Retinal pigment epithelial cell (primary cell): ENCODE measurements around the gene SLC12A3.

Experiments
- DNase-seq: peaks from one replicate; pipeline ENCODE4 v3.0.0-alpha.2; 2010; ENCODE audit warnings: low read depth
- H3K4me3 ChIP-seq: 2 replicates; pipeline ENCODE4 v1.5.1; 2011; ENCODE audit warnings: mild to moderate bottlenecking, low read length, control low read depth, moderate library complexity
- CTCF ChIP-seq: conservative IDR thresholded peaks from 2 replicates; pipeline ENCODE4 v1.5.1; 2011; ENCODE audit warnings: low read depth, low read length, control low read depth, inconsistent platforms

SLC12A3 gene

GRCh38 chr16:56943761-56944375, 78.9 kb downstream of the SLC12A3 start:
- H3K4me3 ChIP-seq: no peak overlapping the region
- no peak for DNase-seq
- no peak for TF ChIP-seq CTCF

GRCh38 chr16:56944954-56945839, 80.2 kb downstream of the SLC12A3 start:
- H3K4me3 ChIP-seq: no peak overlapping the region
- TF ChIP-seq CTCF: no peak
- DNase-seq: no peak

GRCh38 chr16:56945847-56946527, 81.0 kb downstream of the SLC12A3 start:
- no peak for TF ChIP-seq CTCF
- DNase-seq: no peak

GRCh38 chr16:56946767-56947603, 82.0 kb downstream of the SLC12A3 start:
- no peak for TF ChIP-seq CTCF
- DNase-seq: no peak
- H3K4me3 ChIP-seq: no peak overlapping the region

More at GRCh38 chr16:56945847-56946527, 81.0 kb downstream of the SLC12A3 start:
- H3K4me3 ChIP-seq: no peak overlapping the region

- DNase-seq: no peak
- TF ChIP-seq CTCF: no peak
- no peak overlapping the region for H3K4me3 ChIP-seq
Observed at GRCh38 chr16:56947604-56947995, 82.6 kb downstream of the SLC12A3 start.

GRCh38 chr16:56948234-56948633, 83.2 kb downstream of the SLC12A3 start:
- TF ChIP-seq CTCF: no peak
- no peak overlapping the region for H3K4me3 ChIP-seq
- no peak for DNase-seq
